ENCODE results near the gene TBC1D10A.
A peak's percentile ranks its signal among the peaks of the same experiment; 100 is the strongest.

GRCh38 chr22:30245985-30246813 is 80.5 kb downstream of the TBC1D10A start, which contains the start of gene LIF:
- TF ChIP-seq CTCF (conservative IDR thresholded peaks at IDR 0.05; ENCODE audit: low read depth, low read length) (peak; percentile 29; the same call in 1 of the 2 replicates), EZH2 (IDR thresholded peaks at IDR 0.05; ENCODE audit: borderline replicate concordance, low read depth, low read length, poor library complexity, severe bottlenecking) (peak; percentile 38)
